GM19239 (cell line): Measurements from ENCODE around the gene MRPS24.
A peak's percentile ranks its signal among the peaks of the same experiment; 100 is the strongest.
"Not testable (repeated sequence)": the region's sequence is repeated elsewhere in the genome, so short reads cannot be mapped to it uniquely, and the experiment has no call there.

Experiments
- DNase-seq: peaks from one replicate; pipeline ENCODE4 v3.0.0; 2011; ENCODE audit warnings: low spot score; ENCODE audit not compliant: insufficient read length
- FAIRE-seq: peaks from 2 replicates; lab custom pipeline; 2011; peaks lifted over from hg19 to GRCh38; lab: Jason Lieb, UNC

Gene MRPS24

DNA sequence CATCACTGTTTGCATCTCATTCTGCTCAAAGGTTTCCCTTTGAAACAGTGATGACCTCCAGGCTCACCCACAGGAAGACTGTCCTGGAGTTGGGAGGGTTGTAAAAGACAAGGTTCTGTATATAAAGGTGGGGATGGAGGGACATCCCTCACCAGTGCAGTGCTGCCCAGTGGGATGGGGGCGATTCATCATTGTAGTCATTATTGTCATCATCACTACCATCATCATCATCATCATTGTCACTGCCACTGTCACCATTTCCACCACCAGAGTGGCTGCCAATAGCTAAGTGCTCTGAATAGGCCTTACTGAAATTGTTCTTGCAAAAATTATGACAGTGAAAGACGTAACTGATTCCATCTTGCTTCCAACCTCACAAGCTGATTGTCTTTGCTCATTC lies 24.7 kb downstream of the MRPS24 start:
- FAIRE-seq (no peak), DNase-seq (no peak)

DNA sequence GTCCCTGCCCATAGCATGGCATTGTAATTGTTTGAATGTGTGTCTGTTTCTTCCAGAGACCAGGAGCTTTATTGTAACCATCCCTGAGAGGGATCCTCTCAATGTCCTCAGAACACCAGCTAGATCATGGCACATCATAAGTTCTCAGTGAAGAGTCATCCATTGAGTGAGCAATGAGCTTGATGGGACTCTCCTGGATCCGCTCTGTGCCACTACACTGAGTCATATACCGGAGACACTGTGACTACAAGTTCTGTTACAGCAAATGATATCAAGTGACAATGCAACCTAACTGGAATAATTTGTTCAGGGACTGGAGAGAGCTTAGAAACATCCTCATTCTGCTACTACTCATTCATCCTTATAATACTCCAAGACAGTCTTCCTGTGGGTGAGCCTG lies 25.1 kb downstream of the MRPS24 start:
- FAIRE-seq (no peak), DNase-seq (no peak)

DNA sequence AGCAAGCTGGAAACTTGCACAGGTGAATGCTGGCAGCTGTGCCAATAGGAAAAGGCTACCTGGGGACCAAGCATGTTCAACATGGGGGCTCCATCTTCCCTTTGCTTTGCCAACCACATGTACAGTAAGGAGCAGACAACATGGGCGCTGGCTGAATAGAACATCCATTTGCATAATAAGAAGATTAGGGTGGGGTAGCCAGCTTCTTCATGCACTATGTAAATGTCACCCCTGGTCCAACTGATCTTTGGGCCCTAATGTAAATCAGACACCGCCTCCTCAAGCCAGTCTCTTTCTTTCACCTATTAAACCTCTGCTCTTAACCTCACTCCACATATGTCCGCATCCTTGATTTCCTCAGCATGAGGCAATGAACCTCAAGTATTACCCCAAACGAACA lies 26.0 kb downstream of the MRPS24 start:
- FAIRE-seq (no peak), DNase-seq (no peak)

DNA sequence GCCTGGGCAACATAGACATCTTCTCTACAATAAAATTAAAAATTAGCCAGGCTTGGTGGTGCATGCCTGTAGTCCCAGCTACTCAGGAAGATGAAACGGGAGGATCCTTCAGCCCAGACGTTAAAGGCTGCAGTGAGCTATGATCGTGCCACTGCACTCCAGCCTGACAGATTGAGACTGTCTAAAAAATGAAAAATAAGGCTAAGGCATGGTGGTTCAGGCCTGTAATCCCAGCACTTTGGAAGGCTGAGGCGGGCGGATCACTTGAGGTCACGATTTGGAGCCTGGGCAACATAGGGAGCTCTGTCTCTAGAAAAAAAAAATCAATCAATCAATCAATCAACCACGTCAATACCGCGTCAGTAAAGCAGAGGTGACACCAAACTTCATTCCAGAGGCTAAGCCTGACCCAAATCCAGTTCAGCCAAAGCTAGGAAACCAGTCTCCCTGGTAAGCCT lies 31.1 kb downstream of the MRPS24 start:
- FAIRE-seq (no peak), DNase-seq (no peak)

DNA sequence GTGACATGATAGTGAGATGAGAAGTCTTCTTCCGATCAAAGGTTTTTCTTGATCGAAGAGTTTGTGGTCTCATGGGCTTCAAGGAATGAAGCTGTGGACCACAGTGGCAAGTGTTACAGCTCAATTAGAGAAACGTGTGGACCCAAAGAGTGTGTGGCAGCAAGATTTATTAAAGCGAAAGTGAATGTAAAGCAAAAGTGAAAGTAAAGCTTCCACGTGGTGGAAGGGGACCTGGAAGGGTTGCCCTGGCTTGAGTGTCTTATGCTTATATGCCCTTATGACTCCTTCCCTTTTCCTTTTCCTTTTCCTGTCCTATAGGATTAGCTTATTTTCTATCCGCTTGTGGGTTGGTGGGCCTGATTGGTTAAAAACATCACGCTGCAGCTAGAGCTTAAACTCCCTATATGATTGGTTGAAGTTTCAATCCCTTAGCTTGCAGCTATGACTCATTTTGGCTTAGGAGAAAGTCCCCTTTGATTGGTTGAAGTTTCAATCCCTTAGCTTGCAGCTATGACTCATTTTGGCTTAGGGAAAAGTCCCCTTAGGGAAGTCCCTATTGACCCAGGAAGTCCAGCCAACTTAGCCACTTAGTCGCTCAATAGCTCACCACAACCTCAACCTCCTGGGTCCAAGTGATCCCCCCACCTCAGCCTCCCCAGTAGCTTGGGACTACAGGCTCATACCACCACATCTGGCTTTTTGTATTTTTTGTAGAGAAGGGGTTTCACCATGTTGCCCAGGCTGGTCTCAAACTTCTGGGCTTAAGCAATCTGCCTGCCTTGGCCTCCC lies 34.7 kb downstream of the MRPS24 start:
- peak; percentile 87 for FAIRE-seq

DNA sequence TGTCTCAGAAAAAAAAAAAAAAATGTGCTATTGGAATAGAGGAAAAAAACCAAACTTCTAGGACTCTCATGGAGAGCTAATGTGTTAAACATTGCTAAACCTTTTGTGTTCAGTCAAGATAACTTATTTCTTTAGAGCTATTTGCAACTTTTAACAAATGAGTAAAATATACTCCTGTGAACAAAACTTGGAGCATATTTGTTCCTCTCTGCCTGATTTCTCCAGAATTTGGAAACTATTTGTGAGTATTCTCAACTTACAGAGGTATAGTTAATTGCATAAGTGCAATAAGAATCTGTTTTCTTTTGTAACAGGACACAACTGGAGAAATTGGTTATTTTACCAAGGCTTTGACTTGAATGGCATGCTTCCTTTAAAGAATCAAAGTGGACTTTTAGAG lies 38.4 kb downstream of the MRPS24 start:
- not testable (repeated sequence) for FAIRE-seq

More for the DNA sequence above, 34.7 kb downstream of the MRPS24 start:
- no peak for DNase-seq

DNA sequence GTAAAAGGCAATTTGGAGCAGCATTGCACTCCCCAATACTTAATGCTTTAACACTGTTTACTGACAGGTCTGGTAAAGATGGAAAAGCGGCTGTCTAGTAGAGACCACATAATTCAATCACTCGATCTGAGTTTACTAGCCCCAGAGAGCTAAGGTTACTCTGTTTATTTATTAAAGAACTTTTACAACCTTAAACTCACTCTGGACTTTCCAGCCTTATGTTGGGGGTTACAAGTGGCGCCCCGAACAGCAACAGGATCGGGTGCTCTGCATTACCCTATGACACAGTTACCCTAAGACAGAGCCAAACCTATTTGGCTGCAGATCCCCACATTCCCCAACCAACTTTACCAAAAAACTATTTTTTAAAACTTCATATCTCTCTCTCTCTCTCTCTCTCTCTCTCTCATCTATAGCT lies 43.9 kb downstream of the MRPS24 start:
- FAIRE-seq = no peak
- no peak for DNase-seq

More for the DNA sequence above, 38.4 kb downstream of the MRPS24 start:
- not testable (repeated sequence) for DNase-seq

DNA sequence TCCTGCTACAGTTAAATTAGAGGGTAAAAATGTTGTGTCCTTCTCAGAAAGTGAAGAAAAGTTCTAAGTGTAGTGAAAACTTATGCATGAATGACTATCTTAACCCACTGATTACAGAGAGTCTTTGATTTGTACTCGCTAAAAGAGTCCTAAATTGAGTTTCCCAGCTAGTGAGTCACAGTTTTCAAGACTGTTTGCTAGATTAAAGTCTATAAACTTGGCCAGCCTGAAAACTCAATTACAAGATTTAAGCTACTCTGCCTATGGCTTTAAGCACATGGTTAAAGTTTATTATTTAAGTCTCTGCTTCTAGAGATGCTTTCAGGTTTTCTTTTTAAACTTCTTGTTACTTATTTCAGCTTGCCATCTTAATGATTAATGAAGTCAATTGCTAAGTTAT lies 44.4 kb downstream of the MRPS24 start:
- FAIRE-seq = no peak
- no peak for DNase-seq

DNA sequence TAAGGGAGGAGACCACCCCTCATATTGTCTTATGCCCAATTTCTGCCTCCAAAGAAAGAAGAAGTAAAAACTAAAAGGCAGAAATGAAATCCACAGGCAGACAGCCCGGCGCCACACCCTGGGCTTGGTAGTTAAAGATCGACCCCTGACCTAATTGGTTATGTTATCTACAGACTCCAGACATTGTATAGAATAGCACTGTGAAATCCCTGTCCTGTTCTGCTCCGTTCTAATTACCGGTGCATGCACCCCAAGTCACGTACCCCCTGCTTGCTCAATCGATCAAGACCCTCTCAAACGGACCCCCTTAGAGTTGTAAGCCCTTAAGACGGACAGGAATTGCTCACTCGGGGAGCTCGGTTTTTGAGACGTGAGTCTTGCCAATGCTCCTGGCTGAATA lies 44.8 kb downstream of the MRPS24 start:
- FAIRE-seq, DNase-seq: not testable (repeated sequence)

DNA sequence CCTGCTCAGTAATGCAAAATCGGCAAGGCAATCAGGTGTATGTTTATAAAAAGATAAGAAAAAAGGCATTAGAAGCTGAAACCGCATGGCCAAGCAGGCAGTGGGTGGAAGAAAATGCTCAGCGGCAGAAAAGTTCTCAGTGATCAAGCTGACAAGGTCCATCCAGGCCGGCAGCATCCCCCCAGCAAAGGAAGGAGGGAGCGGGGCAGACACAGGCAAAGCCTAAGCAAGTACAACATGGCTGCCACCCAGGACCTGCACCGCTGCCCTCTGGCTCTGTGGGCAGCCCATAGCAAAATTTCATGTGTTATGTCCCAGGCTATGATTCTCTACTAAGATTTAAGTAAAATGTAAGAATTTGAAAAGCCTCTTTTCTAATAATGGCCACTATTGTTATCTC lies 45.4 kb downstream of the MRPS24 start:
- DNase-seq = no peak

DNA sequence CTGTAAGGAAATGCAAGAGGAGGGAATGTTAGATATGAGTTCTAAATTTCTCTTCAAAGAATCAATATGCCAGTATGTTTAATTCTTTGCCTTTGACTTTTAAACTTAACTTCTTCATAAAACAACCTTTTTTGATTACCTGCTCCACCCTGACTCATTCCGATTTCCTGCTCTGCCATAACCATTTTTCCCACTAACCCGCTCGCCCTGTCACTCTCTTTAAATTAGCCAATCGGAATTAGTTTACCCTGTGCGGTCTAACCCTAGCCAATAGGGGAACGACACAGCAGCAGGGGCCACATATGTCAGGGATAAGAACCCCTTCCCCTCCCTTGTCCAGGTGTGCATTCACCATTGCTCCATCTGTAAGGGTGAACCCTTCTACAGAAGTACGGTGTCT lies 45.9 kb downstream of the MRPS24 start:
- not testable (repeated sequence) for FAIRE-seq, DNase-seq

More for the DNA sequence above, 45.4 kb downstream of the MRPS24 start:
- no peak for FAIRE-seq
